HepG2 (cell line): Measurements from ENCODE around the gene MAP3K8. TPM values are rescaled to one million over a fixed set of nuclear protein-coding genes. Genes with fewer than 3 reads are reported as not detected.

ENCODE experiments used
- ATAC-seq: fragments of 200-7000 bp; cut with Tn5 transposase; 3 replicates; pipeline ENCODE4 v1.9.1; 2020; ENCODE audit warnings: mild to moderate bottlenecking, moderate library complexity
- BruUV-seq: library from RNA; stranded (reverse); fragments of 400-500 nt; replicated peaks from 2 replicates; lab custom pipeline; 2021; lab: Mats Ljungman, UMichigan
- CTCF ChIA-PET: fragments of 300-600 bp; formaldehyde crosslinking; extraction: SDS; loops from one replicate; lab custom pipeline; 2021; ENCODE audit warnings: low total read pairs, inconsistent platforms, low intra/inter-chr PET ratio; lab: Yijun Ruan, JAX
- POLR2A ChIA-PET: fragments of 350-600 bp; sonication (Branson Sonifier 250); formaldehyde crosslinking; loops from one replicate; lab custom pipeline; 2020; ENCODE audit warnings: antibody characterized with exemption, inconsistent platforms; lab: Yijun Ruan, JAX
- DNase-seq: peaks from one replicate; pipeline ENCODE4 v3.0.0-alpha.2; 2015; ENCODE audit warnings: low spot score
- FAIRE-seq: peaks from 3 replicates; lab custom pipeline; 2011; peaks lifted over from hg19 to GRCh38; lab: Jason Lieb, UNC
- H2AFZ ChIP-seq: one replicate; pipeline ENCODE4 v1.6.1; 2011; ENCODE audit warnings: low read length, inconsistent platforms
- H3K27ac ChIP-seq: fragments of 300-600 bp; 3 replicates; pipeline ENCODE4 v1.8.0; 2011; ENCODE audit warnings: mixed run types, mild to moderate bottlenecking, mixed read lengths, low read length, inconsistent platforms; ENCODE audit not compliant: insufficient read depth; ENCODE audit errors: extremely low read length
- H3K27me3 ChIP-seq, 2 experiments: fragments of 200-600 bp in 1 of 2; 2 replicates in 1 of 2; 3 replicates in 1 of 2; pipeline versions ENCODE4 v1.6.0 to v1.8.0; 2011; ENCODE audit warnings: low read length in 2 of 2, mild to moderate bottlenecking in 2 of 2, moderate library complexity in 2 of 2, inconsistent platforms in 1 of 2; ENCODE audit not compliant: insufficient read depth in 2 of 2, control insufficient read depth in 1 of 2
- H3K36me3 ChIP-seq, 2 experiments: fragments of 200-600 bp in 1 of 2; replicated peaks in 1 of 2; 2 replicates in 1 of 2; 3 replicates in 1 of 2; pipeline versions ENCODE4 v1.5.1 to v1.8.0; 2011; ENCODE audit warnings: low read length in 2 of 2, inconsistent platforms in 1 of 2; ENCODE audit not compliant: insufficient read depth in 2 of 2, control insufficient read depth in 1 of 2
- H3K4me1 ChIP-seq: 2 replicates; pipeline ENCODE4 v1.5.1; 2012; ENCODE audit warnings: low read length, inconsistent platforms; ENCODE audit not compliant: insufficient read depth
- H3K4me2 ChIP-seq: 2 replicates; pipeline ENCODE4 v1.6.0; 2011; ENCODE audit warnings: low read depth, low read length, inconsistent platforms
- H3K4me3 ChIP-seq, 3 experiments: fragments of 200-600 bp in 1 of 3; sonication (generic), shearing (Covaris generic) in 1 of 3; replicated peaks in 1 of 3; 2 replicates each; pipeline ENCODE4 v1.5.1; 2011 to 2016; ENCODE audit warnings: low read length in 3 of 3, inconsistent platforms in 2 of 3, low read depth in 2 of 3, mild to moderate bottlenecking in 2 of 3, control low read depth in 1 of 3, mixed read lengths in 1 of 3; ENCODE audit not compliant: insufficient read depth in 1 of 3
- H3K79me2 ChIP-seq: one replicate; pipeline ENCODE4 v1.6.1; 2011; ENCODE audit warnings: low read length, inconsistent platforms; ENCODE audit not compliant: insufficient read depth
- H3K9ac ChIP-seq: 2 replicates; pipeline ENCODE4 v1.6.0; 2011; ENCODE audit warnings: mild to moderate bottlenecking, low read depth, low read length, inconsistent platforms; ENCODE audit not compliant: insufficient read depth
- H3K9me3 ChIP-seq: 2 replicates; pipeline ENCODE4 v1.5.1; 2012; ENCODE audit warnings: mild to moderate bottlenecking, low read length
- H4K20me1 ChIP-seq: 2 replicates; pipeline ENCODE4 v1.6.0; 2011; ENCODE audit warnings: inconsistent platforms, mild to moderate bottlenecking, low read length, moderate library complexity; ENCODE audit not compliant: insufficient read depth
- JARID2 ChIP-seq: sonication (generic); formaldehyde crosslinking; IDR thresholded peaks from 2 replicates; pipeline ENCODE4 v1.8.1; 2023; ENCODE audit warnings: missing genetic modification reagents, inconsistent platforms; ENCODE audit not compliant: insufficient replicate concordance
- MEIS2 ChIP-seq: sonication (generic); formaldehyde crosslinking; IDR thresholded peaks from 2 replicates; pipeline ENCODE4 v1.9.0; 2021; ENCODE audit warnings: mild to moderate bottlenecking, missing genetic modification reagents
- SALL1 ChIP-seq: sonication (generic); formaldehyde crosslinking; IDR thresholded peaks from 2 replicates; pipeline ENCODE4 v1.8.0; 2022; ENCODE audit warnings: mild to moderate bottlenecking, missing genetic modification reagents
- SPEN ChIP-seq: sonication (generic); formaldehyde crosslinking; IDR thresholded peaks from 2 replicates; pipeline ENCODE4 v1.5.1; 2020; ENCODE audit warnings: low read depth, mild to moderate bottlenecking, missing genetic modification reagents
- TOPORS ChIP-seq: sonication (generic); formaldehyde crosslinking; IDR thresholded peaks from 2 replicates; pipeline ENCODE4 v1.8.0; 2023; ENCODE audit warnings: mild to moderate bottlenecking, missing genetic modification reagents
- XRCC5 ChIP-seq: fragments of 200-400 bp; formaldehyde crosslinking; optimal IDR thresholded peaks from 2 replicates; pipeline ENCODE3; 2017; ENCODE audit warnings: mild to moderate bottlenecking, low read length
- ZNF260 ChIP-seq: sonication (generic); formaldehyde crosslinking; IDR thresholded peaks from 2 replicates; pipeline ENCODE4 v1.4.0; 2020; ENCODE audit warnings: missing genetic modification reagents, low read depth, mild to moderate bottlenecking, borderline replicate concordance
- ZNF570 ChIP-seq: sonication (generic); formaldehyde crosslinking; IDR thresholded peaks from 2 replicates; pipeline ENCODE4 v1.4.0; 2020; ENCODE audit warnings: mild to moderate bottlenecking, missing genetic modification reagents, borderline replicate concordance
- ZNF605 ChIP-seq: sonication (generic); formaldehyde crosslinking; IDR thresholded peaks from 2 replicates; pipeline ENCODE4 v1.8.0; 2022; ENCODE audit warnings: mild to moderate bottlenecking, missing genetic modification reagents
- ZNF768 ChIP-seq: sonication (generic); formaldehyde crosslinking; IDR thresholded peaks from 2 replicates; pipeline ENCODE4 v1.4.0; 2020; ENCODE audit warnings: missing genetic modification reagents
- WGBS: methylation state at CpG from one replicate; pipeline ENCODE4 v1.1.6; 2017; ENCODE audit warnings: low lambda C conversion rate; 5-methylcytosine and 5-hydroxymethylcytosine counted together
- in situ Hi-C: cut with HindIII; loops from 2 replicates; pipeline ENCODE4 v1.10.0; 2017; ENCODE audit warnings: low pct_unique_long_range_greater_than_20kb; ENCODE audit not compliant: extremely low pct_ligation_motif_present
- intact Hi-C: fragments of 100-400 bp; cut with micrococcal nuclease; formaldehyde crosslinking; loops from one replicate; pipeline ENCODE4 v1.10.0; 2022; ENCODE audit not compliant: unreplicated experiment
- polyA plus RNA-seq, 8 experiments: library from polyadenylated mRNA; depleted of rRNA in 3 of 8; stranded (reverse) in 7 of 8; unstranded in 1 of 8; fragments of >200 nt; fragmentation: Illumina TruSeq in 4 of 8; extraction: Trizol in 4 of 8; gene quantifications; 2 replicates each; pipeline versions ENCODE4 v1.2.1 to v1.2.3, GENCODE V29; 2011 to 2016; ENCODE audit warnings: low read depth in 4 of 8, missing spikeins in 1 of 8, mixed read lengths in 1 of 8; ENCODE audit not compliant: insufficient read depth in 1 of 8
- total RNA-seq, 5 experiments: library from RNA; depleted of rRNA; stranded (reverse); fragments of >200 nt; fragmentation: Illumina TruSeq; extraction: Trizol; gene quantifications; 2 replicates each; pipeline ENCODE4 v1.2.3, GENCODE V29; 2016; ENCODE audit warnings: low read depth in 1 of 5
- TF ChIP-seq, protein P1 (sequence below): fragments of 450-650 bp; IDR thresholded peaks from 2 replicates; pipeline ENCODE4 v1.6.1; 2016
- TF ChIP-seq, protein P2 (sequence below): sonication (generic); formaldehyde crosslinking; conservative IDR thresholded peaks from 2 replicates; pipeline ENCODE4 v1.8.0; 2022; ENCODE audit warnings: mild to moderate bottlenecking, moderate library complexity, missing genetic modification reagents
- TF ChIP-seq, protein P3 (sequence below): sonication (generic); formaldehyde crosslinking; conservative IDR thresholded peaks from 2 replicates; pipeline ENCODE4 v1.4.0; 2020; ENCODE audit warnings: missing genetic modification reagents
- TF ChIP-seq, protein P4 (sequence below): sonication (generic); formaldehyde crosslinking; IDR thresholded peaks from 2 replicates; pipeline ENCODE4 v1.9.0; 2021; ENCODE audit warnings: missing genetic modification reagents, borderline replicate concordance
- TF ChIP-seq, protein P5 (sequence below): sonication (generic); formaldehyde crosslinking; IDR thresholded peaks from 2 replicates; pipeline ENCODE4 v1.8.1; 2023; ENCODE audit warnings: mild to moderate bottlenecking, inconsistent platforms, moderate library complexity, missing genetic modification reagents, borderline replicate concordance

MAP3K8 gene
- total and polyA plus RNA-seq, 2 of the 13 experiments (the other 11 are each of a cell fraction or from before 2014, with no cell fraction given) = 19.3 to 37.9 TPM

DNA sequence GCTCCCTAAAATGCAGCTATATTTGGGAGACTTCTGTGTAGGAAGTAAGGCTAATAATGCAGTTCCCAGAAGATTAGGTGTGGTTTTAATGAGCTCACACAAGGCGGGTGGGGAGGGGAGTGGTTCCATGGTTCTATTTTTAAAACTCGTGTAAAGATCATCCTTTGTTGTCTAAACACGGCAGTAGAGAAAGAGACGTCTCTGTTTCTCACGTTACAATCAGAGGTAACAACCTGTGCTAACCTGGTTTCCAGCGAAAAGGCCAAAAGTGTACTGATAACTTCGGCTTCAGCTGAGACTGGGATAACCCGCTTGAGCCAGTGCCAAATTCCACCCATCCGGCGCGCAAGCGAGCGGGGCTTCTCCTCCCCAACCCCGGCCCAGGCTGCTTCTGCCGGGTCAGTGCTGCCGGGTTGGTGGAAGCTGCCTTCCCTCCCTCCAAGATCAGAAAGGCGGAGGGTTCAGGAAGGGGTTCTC, 2.5 kb upstream of the MAP3K8 start:
- in situ Hi-C loops = loop anchor here (25.0 kb wide), 1 partner anchor 1506 kb away; the partner anchor contains the start of gene ARHGAP12
- Histone ChIP-seq H3K4me3 (peak overlapping the region; percentile 26 to 53 (median 32); a peak in 3 of 6 replicates), H3K36me3 (no peaks in the 10 kb centered on the region), H3K4me2 (peak overlapping the region; percentile 76), H4K20me1 (peaks cover 6% of the 10 kb centered on the region; the same call in 1 of the 2 replicates), H3K9ac (peak overlapping the region; percentile 24), H3K27me3 (no peaks in the 10 kb centered on the region; a peak in 1 of 5 replicates), H3K79me2 (peaks cover 19% of the 10 kb centered on the region), H3K27ac (no peak overlapping the region), H3K4me1 (peaks cover 51% of the 10 kb centered on the region), H2AFZ (peak overlapping the region; percentile 75), H3K9me3 (no peaks in the 10 kb centered on the region)
- POLR2A ChIA-PET = interaction anchor here (1.0 kb wide), 1 partner anchor 10 kb away, joined by 4 read pairs; no protein-coding TSS in a partner anchor
- DNase-seq (no peak), ATAC-seq (no peak), FAIRE-seq (no peak)
- no TSS peak for BruUV-seq
- WGBS = 4% methylated on average over 12 of the region's 17 CpGs
- CTCF ChIA-PET = no interaction called here
- intact Hi-C loops = no loop called here
- TF ChIP-seq ZNF605 (no peak), SALL1 (CRISPR knock-in tag) (peak; percentile 22; the same call in 1 of the 2 replicates), ZNF768 (CRISPR knock-in tag) (peak; percentile 25; the same call in 1 of the 2 replicates), XRCC5 (no peak), ZNF260 (no peak), SPEN (CRISPR knock-in tag) (no peak), MEIS2 (CRISPR knock-in tag) (no peak), JARID2 (CRISPR knock-in tag) (no peak), TOPORS (CRISPR knock-in tag) (no peak), ZNF570 (CRISPR knock-in tag) (no peak)
- TF ChIP-seq, protein P1, sequence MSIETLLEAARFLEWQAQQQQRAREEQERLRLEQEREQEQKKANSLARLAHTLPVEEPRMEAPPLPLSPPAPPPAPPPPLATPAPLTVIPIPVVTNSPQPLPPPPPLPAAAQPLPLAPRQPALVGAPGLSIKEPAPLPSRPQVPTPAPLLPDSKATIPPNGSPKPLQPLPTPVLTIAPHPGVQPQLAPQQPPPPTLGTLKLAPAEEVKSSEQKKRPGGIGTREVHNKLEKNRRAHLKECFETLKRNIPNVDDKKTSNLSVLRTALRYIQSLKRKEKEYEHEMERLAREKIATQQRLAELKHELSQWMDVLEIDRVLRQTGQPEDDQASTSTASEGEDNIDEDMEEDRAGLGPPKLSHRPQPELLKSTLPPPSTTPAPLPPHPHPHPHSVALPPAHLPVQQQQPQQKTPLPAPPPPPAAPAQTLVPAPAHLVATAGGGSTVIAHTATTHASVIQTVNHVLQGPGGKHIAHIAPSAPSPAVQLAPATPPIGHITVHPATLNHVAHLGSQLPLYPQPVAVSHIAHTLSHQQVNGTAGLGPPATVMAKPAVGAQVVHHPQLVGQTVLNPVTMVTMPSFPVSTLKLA = no peak
- TF ChIP-seq, protein P2, sequence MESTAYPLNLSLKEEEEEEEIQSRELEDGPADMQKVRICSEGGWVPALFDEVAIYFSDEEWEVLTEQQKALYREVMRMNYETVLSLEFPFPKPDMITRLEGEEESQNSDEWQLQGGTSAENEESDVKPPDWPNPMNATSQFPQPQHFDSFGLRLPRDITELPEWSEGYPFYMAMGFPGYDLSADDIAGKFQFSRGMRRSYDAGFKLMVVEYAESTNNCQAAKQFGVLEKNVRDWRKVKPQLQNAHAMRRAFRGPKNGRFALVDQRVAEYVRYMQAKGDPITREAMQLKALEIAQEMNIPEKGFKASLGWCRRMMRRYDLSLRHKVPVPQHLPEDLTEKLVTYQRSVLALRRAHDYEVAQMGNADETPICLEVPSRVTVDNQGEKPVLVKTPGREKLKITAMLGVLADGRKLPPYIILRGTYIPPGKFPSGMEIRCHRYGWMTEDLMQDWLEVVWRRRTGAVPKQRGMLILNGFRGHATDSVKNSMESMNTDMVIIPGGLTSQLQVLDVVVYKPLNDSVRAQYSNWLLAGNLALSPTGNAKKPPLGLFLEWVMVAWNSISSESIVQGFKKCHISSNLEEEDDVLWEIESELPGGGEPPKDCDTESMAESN (CRISPR knock-in tag) = no peak
- TF ChIP-seq, protein P3, sequence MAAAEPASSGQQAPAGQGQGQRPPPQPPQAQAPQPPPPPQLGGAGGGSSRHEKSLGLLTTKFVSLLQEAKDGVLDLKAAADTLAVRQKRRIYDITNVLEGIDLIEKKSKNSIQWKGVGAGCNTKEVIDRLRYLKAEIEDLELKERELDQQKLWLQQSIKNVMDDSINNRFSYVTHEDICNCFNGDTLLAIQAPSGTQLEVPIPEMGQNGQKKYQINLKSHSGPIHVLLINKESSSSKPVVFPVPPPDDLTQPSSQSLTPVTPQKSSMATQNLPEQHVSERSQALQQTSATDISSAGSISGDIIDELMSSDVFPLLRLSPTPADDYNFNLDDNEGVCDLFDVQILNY (CRISPR knock-in tag) = no peak
- TF ChIP-seq, protein P4, sequence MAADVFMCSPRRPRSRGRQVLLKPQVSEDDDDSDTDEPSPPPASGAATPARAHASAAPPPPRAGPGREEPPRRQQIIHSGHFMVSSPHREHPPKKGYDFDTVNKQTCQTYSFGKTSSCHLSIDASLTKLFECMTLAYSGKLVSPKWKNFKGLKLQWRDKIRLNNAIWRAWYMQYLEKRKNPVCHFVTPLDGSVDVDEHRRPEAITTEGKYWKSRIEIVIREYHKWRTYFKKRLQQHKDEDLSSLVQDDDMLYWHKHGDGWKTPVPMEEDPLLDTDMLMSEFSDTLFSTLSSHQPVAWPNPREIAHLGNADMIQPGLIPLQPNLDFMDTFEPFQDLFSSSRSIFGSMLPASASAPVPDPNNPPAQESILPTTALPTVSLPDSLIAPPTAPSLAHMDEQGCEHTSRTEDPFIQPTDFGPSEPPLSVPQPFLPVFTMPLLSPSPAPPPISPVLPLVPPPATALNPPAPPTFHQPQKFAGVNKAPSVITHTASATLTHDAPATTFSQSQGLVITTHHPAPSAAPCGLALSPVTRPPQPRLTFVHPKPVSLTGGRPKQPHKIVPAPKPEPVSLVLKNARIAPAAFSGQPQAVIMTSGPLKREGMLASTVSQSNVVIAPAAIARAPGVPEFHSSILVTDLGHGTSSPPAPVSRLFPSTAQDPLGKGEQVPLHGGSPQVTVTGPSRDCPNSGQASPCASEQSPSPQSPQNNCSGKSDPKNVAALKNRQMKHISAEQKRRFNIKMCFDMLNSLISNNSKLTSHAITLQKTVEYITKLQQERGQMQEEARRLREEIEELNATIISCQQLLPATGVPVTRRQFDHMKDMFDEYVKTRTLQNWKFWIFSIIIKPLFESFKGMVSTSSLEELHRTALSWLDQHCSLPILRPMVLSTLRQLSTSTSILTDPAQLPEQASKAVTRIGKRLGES (CRISPR knock-in tag) = no peak
- TF ChIP-seq, protein P5, sequence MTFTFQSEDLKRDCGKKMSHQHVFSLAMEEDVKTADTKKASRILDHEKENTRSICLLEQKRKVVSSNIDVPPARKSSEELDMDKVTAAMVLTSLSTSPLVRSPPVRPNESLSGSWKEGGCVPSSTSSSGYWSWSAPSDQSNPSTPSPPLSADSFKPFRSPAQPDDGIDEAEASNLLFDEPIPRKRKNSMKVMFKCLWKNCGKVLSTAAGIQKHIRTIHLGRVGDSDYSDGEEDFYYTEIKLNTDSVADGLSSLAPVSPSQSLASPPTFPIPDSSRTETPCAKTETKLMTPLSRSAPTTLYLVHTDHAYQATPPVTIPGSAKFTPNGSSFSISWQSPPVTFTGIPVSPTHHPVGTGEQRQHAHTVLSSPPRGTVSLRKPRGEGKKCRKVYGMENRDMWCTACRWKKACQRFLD (CRISPR knock-in tag) = no peak
